T-helper 1 cell treated with Interleukin-12 subunit alpha and Interleukin-12 subunit beta and Interleukin-4 antibody, amounts not matched to agents 30 ng/mL and 1 ng/mL, for 36 hours (primary cell): Measurements from ENCODE around the gene CREBBP. TPM values are rescaled to one million over a fixed set of nuclear protein-coding genes. Genes with fewer than 3 reads are reported as not detected.

Source experiments
- intact Hi-C: fragments of 100-400 bp; cut with micrococcal nuclease; formaldehyde crosslinking; loops from one replicate; pipeline ENCODE4 v1.15.1; 2024
- total RNA-seq: library from RNA; stranded (reverse); gene quantifications from 2 replicates; pipeline ENCODE4 v1.2.3, GENCODE V29; 2022

The CREBBP gene
- total RNA-seq, 1 donor from 2014 or later = 82.1 TPM

DNA sequence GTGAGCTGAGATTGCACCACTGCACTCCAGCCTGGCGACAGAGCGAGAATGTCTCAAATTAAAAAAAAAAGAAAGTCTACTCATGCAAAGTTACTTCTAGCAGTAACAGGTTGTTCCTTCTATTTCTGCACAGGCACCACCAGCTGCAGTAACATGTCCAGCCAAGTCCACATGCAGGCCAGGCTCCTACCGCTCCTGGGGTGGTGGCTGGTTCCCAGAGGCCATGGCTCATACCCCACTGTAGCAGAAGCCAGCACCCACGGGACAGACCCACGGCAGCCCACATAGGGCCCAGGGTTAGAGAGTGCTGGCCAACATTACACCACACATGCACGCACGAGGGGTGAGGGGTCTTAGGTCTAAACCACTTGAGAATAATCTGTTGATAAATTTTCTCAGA lies 136.5 kb downstream of the CREBBP start:
- intact Hi-C loops = no loop called here

DNA sequence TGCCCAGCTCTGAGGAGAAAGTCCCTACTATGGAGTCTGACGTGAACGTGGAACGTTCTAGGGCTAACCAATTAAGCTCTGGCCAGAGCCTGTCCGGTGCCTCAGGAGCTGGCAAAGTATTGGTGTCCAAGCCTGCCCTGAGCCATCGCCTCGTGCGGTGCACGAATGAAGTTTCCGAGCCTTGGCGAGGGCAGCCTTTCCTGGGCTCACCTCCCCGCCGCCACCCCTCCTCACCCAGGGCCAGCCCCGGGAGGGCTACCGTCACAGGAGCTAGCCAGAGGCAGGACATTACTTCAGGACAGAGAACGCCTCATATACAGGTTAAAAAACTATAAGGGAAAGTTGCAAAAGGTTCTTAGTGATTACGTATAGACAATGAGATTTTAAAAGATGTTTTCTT lies 139.6 kb downstream of the CREBBP start:
- intact Hi-C loops = no loop called here

DNA sequence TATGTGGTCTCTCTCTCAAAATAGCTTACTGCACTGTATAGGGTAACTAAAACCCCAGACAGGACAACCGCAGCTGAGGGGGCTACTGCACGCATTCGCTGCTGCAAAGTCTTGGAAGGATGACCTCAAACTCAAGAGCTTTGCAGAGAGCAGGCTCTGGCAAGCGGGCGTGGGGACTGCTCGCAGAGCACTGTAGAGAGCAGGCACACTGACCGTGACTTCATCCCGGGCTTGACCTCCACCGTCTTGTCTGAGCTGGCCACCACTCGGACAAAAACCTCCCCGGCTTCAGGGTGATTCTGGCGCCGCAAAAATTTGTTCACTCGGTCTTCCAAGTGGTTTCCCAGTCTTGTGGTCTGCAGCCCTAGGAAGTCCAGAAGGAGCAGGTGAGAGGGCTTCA lies 140.3 kb downstream of the CREBBP start:
- intact Hi-C loops = no loop called here

DNA sequence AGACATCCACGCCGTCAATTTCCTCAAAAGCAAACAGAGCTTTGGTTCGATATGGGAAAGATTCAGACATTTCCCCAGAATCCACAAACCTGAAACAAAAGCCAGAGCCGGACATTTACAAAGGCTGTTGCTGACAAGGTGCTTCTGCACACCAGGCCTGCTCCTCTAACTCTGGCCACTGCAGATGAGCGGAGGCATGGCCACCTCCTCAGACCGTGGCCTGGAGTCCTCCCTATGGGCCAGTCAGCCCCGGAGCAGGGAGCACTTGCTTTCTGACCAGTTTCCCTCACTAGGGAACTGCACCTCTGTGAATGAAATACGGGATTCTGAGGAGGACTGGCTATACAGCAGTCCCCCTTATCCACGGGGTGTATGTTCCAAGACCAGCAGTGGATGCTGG lies 140.9 kb downstream of the CREBBP start:
- intact Hi-C loops = no loop called here

DNA sequence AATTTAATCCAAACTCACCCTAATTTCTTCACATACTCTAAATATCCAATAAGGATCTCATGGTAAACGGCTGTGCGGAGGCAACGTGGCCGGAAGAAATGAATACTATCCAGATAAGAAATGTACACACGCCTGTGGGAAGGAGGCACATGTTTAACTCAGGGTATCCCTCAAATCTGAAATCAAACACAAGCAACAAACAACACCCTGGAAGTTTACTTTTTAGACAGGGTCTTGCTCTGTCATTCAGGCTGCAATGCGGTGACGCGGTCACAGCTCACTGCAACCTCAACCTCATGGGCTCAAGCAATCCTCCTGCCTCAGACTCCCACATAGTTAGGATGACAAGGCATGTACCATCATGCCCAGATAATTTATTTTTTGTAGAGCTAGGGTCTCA lies 142.0 kb downstream of the CREBBP start:
- intact Hi-C loops = no loop called here

DNA sequence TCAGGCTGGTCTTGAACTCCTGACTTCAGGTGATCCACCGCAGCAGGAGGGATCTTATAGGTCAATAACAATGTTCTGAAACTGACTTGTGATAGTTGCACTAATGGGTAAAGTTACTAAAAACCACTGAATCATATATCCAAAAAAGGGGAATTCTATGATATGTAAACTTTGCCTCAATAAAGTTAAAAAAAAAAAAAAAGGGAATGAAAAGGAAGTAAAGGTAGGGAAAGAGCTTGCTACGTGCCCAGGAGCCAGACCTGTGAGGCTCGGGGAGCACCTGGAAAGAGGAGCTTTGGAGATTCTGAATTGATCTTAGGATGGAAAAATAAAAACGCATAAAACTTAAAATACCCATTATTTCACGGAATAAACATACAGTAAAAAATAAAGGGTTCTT lies 142.4 kb downstream of the CREBBP start:
- intact Hi-C loops = no loop called here

DNA sequence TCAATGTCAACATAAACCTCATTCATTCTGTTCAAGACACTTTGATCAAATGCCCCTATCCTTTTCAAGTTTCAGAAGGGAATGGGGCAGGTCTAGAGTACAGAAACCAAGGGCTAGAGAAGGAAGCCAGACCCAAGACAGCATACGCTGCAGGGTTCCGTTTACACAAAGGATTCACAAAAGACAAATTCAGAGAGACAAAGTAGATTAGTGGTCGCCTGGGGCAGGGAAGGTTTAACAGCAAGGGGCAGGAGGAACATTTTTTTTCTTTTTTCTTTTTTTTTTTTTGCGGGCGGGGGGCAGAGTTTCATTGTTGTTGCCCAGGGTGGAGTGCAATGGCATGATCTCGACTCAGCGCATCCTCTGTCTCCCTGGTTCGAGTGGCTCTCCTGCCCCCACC lies 143.3 kb downstream of the CREBBP start:
- intact Hi-C loops = no loop called here

DNA sequence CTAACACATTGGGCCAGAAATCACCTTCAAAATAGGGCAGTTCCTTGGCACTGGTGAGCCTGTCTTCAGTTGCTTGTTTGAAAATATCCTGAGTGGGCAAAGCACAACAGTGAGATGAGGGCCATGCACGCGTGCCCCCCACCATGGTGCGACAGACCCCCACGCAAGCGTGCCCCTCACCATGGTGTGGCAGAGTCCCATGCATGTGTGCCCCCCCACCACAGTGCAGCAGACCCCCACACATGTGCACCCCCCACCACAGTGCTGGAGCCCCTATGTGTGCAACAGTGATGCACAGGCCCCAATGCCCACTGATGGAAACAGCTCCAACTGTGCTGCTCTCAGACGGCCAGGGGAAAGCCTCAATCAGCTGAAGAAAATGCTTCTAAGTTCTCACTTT lies 144.4 kb downstream of the CREBBP start:
- intact Hi-C loops = no loop called here

DNA sequence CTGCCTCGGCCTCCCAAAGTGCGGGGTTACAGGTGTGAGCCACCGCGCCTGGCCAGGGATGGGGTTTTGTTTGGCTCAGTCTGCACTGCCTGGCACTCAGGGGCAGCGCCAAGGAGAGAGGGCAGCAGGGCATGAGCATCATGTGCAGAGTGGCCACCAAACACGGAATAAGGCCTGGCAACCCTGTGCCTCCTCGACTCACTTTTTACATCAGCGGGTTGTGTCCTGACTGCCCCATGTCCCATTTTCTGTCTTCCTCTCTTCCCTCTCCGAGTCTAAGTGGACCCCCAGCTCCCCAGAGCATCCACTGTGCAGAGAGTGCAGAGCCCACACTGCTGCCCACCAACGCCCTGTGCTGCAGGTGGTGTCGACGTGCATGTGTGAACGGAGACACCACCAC lies 145.0 kb downstream of the CREBBP start:
- intact Hi-C loops = no loop called here

DNA sequence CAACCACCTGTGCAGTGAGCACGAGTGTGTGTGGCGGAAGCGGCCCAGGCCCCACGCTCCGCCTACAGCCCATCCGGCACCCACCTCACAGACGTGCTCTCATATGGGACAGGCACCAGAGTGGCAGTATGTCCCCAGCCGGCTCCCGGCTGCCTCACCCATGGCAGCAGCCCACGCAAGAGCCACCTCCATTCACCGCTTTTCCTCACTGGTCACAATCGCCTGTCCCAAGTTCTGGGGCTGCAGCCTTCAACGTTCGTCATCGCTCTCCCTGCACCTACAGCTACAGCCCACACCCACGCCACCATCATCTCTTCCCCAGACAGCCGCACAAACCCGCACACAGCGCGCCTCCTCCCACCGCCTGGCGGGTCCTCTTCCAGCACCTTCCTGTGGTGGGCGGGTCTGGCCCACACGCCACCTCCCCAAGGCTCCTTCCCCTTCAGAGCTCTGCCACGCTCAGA lies 145.7 kb downstream of the CREBBP start:
- intact Hi-C loops = no loop called here

DNA sequence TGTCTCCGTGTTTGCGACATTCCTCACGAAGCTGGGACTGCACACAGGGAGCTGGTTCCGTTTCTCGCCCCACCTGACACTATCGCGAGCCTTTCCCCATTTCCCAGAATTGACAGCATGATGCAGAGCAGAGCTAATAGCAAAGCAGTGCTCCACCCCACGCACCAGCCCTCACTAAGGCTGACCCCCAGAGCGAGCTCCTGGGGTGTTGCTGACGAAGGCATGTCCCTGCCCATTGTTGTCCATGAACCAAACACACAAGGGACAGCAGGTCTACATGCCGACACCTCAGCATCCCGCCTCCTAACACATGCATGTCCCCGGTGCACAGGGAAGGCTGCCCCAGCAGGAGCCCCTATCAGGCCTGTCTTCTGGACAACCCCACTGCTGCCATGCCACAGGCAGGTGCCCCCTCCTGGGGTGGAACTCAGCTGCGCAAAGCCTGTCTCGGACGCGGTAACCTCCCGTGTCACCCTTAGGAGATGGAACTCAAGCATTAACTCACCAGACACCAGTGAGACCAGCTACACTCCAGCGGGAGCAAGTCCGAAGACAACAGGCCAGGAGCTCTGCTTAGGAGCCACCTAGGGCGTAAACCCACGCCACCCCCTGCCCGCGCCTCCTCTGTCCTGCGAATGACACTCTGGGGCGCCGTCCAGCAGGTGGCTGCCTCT lies 146.3 kb downstream of the CREBBP start:
- intact Hi-C loops = no loop called here

DNA sequence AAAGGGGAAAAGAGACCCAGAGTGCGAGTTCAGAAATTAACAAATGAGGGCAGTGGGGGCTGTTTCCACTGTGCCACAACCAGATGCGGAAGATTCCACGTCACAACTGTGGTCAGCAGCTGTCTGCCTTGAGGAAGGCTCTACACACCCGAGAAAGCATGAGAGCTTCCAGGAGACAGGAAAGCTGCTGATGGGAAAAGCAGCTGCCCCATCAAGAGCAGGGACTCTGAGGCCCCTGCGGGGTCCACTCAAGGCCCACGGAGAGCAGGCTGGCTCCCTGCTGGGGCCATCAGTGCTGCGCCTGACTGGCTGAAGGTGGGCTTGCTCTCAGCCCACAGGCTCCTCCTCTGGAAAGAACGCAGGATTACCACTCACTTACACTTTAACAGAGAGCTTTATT lies 148.3 kb downstream of the CREBBP start:
- intact Hi-C loops = no loop called here

DNA sequence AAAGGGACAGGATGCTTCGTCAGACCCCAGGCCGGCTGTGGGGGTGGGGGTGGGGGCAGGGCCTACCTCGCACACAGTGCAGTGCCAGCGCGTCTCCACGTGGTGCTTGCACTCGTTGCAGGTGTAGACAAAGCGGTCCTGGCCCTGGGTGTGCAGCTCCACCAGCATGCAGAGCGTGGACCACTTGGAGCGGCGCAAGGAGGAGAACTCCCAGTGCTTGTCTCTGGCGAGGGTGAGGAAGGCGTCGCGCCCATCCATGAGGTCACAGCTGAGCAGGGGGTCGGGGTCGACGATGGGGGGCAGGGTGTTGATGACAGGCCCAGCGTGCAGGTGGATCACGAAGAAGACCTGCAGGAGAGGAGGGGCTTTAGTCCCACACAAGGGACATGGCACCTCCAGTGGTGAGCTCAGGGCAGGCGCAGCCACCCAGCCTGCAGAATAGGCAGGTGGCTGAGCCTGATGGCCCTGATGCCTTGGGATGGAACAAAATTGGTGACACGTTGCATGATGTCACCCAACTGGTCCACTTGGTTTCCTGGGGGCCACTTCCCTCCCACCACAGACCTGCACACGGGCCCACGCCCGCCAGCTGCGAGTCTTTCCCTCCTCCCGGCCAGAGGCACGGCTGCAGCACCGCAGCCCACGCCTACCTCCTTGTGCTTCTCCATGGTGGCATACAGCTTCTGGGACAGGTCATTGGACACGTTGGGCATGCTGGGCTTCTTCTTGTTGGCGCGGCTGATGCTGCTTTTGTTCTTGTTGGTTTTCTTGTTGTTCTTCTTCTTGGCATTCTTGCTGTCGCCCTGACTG lies 149.2 kb downstream of the CREBBP start:
- intact Hi-C loops = no loop called here

DNA sequence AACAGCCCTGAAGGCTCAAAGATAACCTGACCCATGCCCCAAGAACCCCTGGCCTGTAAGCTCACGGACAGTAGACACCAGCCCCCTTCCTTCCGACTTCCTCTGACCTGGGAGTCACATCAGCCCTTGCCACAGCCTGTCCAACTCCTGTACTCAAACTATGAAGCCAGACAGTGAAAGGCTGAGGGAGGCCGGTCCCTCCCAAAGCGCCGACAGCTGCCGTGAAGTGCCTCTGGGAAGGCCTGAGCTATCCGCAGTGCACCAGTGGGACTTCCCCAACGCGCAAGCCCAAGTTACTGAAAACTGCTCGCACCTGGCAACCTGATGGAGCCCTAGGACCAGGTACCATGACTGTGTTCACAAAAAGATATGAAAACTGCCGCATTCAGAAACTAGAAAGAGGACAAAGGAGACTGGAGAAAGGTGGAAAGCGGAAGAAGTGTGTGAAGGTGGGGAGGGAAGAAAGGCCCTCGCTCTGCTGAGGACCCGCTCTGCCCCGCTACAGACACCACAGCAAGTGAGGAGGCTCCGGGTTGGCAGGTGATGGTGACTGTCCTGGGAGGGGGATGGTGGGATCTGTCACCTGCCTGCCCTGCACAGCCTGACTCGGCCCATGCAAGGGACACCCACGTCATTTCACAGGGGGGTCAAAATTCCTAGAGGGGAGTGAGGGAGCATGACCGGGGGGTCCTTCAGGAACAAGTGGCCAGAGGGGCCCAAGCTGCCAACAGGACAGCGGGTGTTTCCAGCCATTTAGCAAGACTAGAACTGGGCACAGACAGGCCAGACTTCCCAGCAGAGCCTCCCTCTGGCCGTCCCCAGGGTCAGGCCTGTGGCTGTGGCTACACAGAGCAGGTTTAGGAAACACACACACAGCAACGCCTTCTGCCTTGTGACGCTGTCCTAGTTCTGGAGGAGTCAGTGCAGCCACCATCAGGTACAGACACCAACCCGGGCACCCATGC lies 150.1 kb downstream of the CREBBP start:
- intact Hi-C loops = no loop called here

DNA sequence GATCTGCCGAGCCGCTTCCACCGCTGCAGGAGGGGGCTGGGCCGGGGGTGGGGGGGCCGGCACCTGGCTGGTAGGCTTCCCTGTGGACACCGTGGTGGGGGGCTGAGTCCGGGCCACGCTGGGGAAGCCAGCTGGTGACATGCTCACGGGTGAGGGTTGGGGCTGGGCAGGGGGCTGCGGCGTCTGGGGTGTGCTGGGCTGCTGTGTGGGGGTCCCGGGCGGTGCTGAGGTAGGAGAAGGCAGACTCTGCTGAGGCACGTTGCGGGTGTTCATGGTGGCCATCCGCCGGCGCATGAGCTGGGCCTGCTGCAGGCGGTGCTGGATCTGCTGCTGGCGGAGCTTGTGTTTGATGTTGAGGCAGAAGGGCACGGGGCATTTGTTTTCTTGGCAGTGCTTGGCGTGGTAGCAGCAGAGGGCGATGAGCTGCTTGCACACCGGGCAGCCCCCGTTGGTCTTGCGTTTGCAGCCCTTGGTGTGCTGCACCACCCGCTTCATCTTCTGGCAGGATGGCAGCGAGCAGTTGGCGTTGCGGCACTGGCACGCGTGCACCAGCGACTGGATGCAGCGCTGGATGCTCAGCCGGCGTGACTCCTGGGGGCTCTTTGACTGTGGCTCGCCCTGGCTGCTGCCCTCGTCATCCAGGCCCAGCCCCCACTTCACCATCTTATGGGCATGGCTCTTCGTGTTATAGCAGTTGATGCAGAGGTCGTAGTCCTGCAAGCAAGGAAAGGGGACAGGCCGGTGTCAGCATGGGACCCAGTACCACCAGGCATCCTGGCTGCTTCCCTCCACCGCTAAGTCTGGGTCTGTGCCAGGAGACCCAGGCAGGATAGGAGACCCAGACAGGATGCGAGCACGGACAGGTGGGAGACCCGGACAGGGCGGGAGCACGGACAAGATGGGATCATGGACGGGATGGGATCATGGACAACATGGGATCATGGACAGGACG lies 151.1 kb downstream of the CREBBP start:
- intact Hi-C loops = no loop called here

DNA sequence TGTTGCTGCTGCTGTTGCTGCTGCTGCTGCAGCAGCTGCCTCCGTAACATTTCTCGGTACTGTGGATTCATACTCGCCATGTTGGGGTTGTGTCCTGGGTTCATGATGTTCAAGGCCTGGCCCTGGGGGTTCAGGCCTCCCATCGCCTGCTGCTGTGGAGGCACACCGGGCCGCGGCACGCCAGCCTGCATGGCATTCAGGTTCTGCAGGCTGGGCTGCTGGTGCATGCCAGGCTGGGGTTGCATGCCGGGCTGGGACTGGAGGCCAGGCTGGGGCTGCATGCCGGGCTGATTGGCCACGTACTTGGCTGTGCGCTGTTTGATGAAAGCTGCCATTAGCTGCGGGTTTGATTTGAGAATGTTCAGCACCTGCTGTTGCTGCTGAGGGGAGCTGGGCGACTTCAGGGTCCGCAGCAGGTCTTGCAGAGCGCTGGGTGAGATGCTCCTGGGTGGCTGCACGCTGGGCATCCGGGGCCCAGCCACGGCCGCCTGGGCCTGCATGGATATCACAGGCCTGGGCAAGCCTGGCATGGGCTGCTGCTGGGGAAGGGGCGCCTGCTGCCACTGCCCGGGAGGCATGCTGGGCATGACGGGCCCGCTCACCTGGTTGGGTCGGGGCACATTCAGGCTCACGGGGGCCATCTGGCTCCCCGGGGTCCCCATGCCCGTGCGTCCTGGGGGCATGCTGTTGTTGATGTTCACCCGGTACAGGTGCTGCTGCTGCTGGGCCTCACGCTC lies 151.9 kb downstream of the CREBBP start:
- intact Hi-C loops = no loop called here

DNA sequence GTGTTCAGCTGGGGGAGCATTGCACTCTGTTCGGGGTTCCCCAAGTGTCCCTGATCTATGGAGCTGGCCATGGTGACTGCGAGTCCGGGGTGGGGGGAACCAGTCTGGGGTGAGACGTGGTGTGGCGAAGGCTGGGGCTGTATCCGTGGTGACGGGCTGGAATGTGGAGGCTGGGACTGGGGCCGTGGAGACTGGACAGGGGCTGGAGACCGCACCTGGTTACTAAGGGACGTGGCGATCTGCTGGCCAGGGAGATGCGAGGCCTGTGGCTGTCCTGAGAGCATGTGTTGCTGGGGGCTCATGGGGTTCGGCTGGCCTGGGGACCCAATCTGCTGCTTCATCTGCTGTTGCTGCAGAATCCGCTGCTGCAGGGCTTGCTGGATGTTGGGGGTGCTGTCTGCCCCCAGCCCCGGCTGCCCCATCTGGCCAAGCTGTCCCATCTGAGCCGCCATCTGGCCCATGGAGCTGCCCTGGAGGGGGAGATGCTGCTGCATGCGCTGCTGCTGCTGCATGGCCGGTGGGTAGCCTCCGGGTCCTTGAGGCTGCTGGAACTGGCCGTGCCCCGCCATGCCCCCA lies 152.6 kb downstream of the CREBBP start:
- intact Hi-C loops = no loop called here

DNA sequence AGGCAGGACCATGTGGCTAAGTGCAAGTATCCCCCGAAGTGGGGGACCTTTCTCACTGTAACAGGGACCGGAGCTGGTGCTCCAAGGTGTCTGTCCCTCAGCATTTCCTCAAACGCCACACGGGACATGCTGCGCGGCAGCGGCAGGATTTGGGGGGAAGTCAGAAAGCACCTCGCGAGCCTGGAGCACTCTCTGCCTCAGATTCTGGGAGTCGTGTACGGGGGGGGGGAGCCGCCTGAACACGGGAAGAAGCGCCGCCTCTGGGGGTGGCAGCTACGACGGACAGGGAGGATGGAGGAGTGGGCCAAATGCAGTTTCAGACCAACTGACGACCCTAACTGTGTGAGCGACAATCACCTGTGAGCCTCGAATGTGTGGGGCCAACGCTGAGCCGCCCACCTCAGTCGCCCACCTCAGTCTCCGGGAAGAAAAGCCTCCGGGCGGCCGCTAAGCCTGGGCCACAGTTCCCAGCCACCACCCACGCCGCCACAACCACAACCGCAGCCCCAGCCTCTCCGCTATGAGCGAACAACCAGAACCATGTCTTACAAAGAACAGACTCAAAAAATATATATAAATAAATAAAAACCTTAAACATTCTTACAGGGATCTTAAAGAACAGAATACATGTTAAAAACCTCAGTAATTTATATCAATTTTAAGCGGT lies 154.4 kb downstream of the CREBBP start:
- intact Hi-C loops = no loop called here

DNA sequence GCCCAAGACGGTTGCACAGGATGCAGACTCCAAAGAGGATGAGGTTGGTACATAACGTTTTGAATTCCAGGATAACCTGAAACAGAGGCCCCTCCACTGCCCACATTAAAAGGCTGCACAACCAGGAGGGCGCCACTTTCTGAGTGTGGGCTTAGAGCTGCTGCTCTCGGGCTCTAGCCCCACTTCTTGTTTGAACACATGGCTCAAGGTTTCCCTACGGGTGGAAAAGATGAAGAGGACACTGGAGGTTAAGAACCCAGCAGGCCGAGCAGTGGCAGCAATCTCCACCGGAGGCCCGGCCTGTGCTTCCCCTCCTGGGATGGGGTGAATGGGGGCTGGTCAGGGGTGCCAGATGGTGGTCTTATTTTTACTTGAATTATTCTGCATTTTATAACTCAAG lies 155.2 kb downstream of the CREBBP start:
- intact Hi-C loops = no loop called here
